Endothelial cell of umbilical vein (primary cell): ENCODE data around the gene CACNB4. TPM values are rescaled to one million over a fixed set of nuclear protein-coding genes. Genes with fewer than 3 reads are reported as not detected.

ENCODE experiments used
- BruUV-seq: library from RNA; stranded (reverse); fragments of 400-500 nt; replicated peaks from 2 replicates; lab custom pipeline; 2021; lab: Mats Ljungman, UMichigan
- CTCF ChIA-PET: fragments of 300-600, 350-600 bp; sonication (Branson Sonifier 250); formaldehyde crosslinking; loops from one replicate; lab custom pipeline; 2021; ENCODE audit warnings: antibody characterized with exemption, inconsistent platforms; lab: Charles Lee
- POLR2A ChIA-PET: fragments of 300-600, 350-600 bp; sonication (Branson Sonifier 250); formaldehyde crosslinking; loops from one replicate; lab custom pipeline; 2021; ENCODE audit warnings: antibody characterized with exemption, inconsistent platforms; lab: Charles Lee
- DNase-seq: peaks from one replicate; pipeline ENCODE4 v3.0.0-alpha.2; 2011; ENCODE audit warnings: low read depth, low spot score
- FAIRE-seq: peaks from 2 replicates; lab custom pipeline; 2011; peaks lifted over from hg19 to GRCh38; lab: Jason Lieb, UNC
- H2AFZ ChIP-seq: 2 replicates; pipeline ENCODE4 v1.6.0; 2012; ENCODE audit warnings: low read depth, low read length, control low read depth, inconsistent platforms
- H3K27ac ChIP-seq: 2 replicates; pipeline ENCODE4 v1.5.1; 2011; ENCODE audit warnings: low read depth, mild to moderate bottlenecking, control low read depth, low read length, moderate library complexity; ENCODE audit not compliant: insufficient read depth
- H3K27me3 ChIP-seq, 2 experiments: 2 replicates each; pipeline versions ENCODE4 v1.6.0 to v1.6.1; 2011; ENCODE audit warnings: low read length in 2 of 2, mixed read lengths in 1 of 2; ENCODE audit not compliant: control insufficient read depth in 2 of 2, insufficient read depth in 2 of 2
- H3K36me3 ChIP-seq, 2 experiments: 2 replicates in 1 of 2; 3 replicates in 1 of 2; pipeline ENCODE4 v1.5.1; 2011; ENCODE audit warnings: low read length in 2 of 2, mild to moderate bottlenecking in 1 of 2, moderate library complexity in 1 of 2; ENCODE audit not compliant: control insufficient read depth in 2 of 2, insufficient read depth in 2 of 2; ENCODE audit errors: extremely low read depth in 1 of 2
- H3K4me1 ChIP-seq: 3 replicates; pipeline ENCODE4 v1.5.1; 2011; ENCODE audit warnings: mild to moderate bottlenecking, low read length; ENCODE audit not compliant: control insufficient read depth, insufficient read depth; ENCODE audit errors: extremely low read depth
- H3K4me2 ChIP-seq: 2 replicates; pipeline ENCODE4 v1.6.1; 2011; ENCODE audit warnings: low read length, control low read depth, mixed read lengths; ENCODE audit not compliant: insufficient read depth
- H3K4me3 ChIP-seq, 3 experiments: fragments of 200-600 bp in 1 of 3; sonication (generic), shearing (Covaris generic) in 1 of 3; replicated peaks in 1 of 3; 2 replicates each; pipeline ENCODE4 v1.5.1; 2011 to 2016; ENCODE audit warnings: control low read depth in 3 of 3, low read length in 3 of 3, mild to moderate bottlenecking in 2 of 3, inconsistent platforms in 1 of 3, low read depth in 1 of 3, moderate library complexity in 1 of 3; ENCODE audit not compliant: insufficient read depth in 1 of 3
- H3K79me2 ChIP-seq: 2 replicates; pipeline ENCODE4 v1.6.0; 2012; ENCODE audit warnings: low read length, inconsistent platforms; ENCODE audit not compliant: control insufficient read depth, insufficient read depth
- H3K9ac ChIP-seq: replicated peaks from 2 replicates; pipeline ENCODE3; 2011; ENCODE audit warnings: low read length, control low read depth; ENCODE audit not compliant: insufficient read depth; ENCODE audit errors: extremely low read depth
- H3K9me1 ChIP-seq: replicated peaks from 3 replicates; pipeline ENCODE4 v1.6.0; 2011; ENCODE audit warnings: mild to moderate bottlenecking, low read length; ENCODE audit not compliant: control insufficient read depth, insufficient read depth; ENCODE audit errors: extremely low read depth
- H3K9me3 ChIP-seq: replicated peaks from 2 replicates; pipeline ENCODE4 v1.5.1; 2012; ENCODE audit warnings: low read length, inconsistent platforms; ENCODE audit not compliant: control insufficient read depth, insufficient read depth
- H4K20me1 ChIP-seq: replicated peaks from 2 replicates; pipeline ENCODE3; 2011; ENCODE audit warnings: mild to moderate bottlenecking, low read length; ENCODE audit not compliant: control insufficient read depth, insufficient read depth; ENCODE audit errors: extremely low read depth
- EZH2 ChIP-seq: IDR thresholded peaks from 2 replicates; pipeline ENCODE4 v1.6.1; 2012; ENCODE audit warnings: borderline replicate concordance, low read depth, mild to moderate bottlenecking, moderate library complexity, low read length, inconsistent platforms; ENCODE audit not compliant: severe bottlenecking
- FOS ChIP-seq: IDR thresholded peaks from 2 replicates; pipeline ENCODE4 v1.6.1; 2011; ENCODE audit warnings: mild to moderate bottlenecking, low read length, moderate library complexity, borderline replicate concordance; ENCODE audit not compliant: insufficient read depth
- GATA2 ChIP-seq: IDR thresholded peaks from 2 replicates; pipeline ENCODE4 v1.7.0; 2011; ENCODE audit warnings: low read depth, mild to moderate bottlenecking, moderate library complexity, mixed read lengths, low read length; ENCODE audit not compliant: insufficient read length, insufficient read depth
- JUN ChIP-seq: IDR thresholded peaks from 2 replicates; pipeline ENCODE4 v1.6.1; 2011; ENCODE audit warnings: borderline replicate concordance, low read depth; ENCODE audit not compliant: insufficient read length, insufficient read depth
- MAX ChIP-seq: IDR thresholded peaks from 2 replicates; pipeline ENCODE4 v1.6.1; 2011; ENCODE audit not compliant: insufficient read depth, insufficient read length
- MYC ChIP-seq: IDR thresholded peaks from one replicate; pipeline ENCODE4 v1.6.1; 2011; ENCODE audit warnings: mild to moderate bottlenecking, low read depth, low read length
- POLR2A ChIP-seq: IDR thresholded peaks from 2 replicates; pipeline ENCODE4 v1.6.1; 2012; ENCODE audit warnings: low read depth, mild to moderate bottlenecking, control low read depth, low read length
- POLR2AphosphoS5 ChIP-seq: IDR thresholded peaks from 2 replicates; pipeline ENCODE4 v1.6.1; 2012; ENCODE audit warnings: low read depth, mild to moderate bottlenecking, control low read depth, low read length, moderate library complexity; ENCODE audit not compliant: insufficient read depth
- dilution Hi-C: fragments of 300-500 bp; cut with MboI; formaldehyde crosslinking; loops from one replicate; pipeline ENCODE4 v1.15.0; 2019; ENCODE audit warnings: low sequenced_read_pairs; ENCODE audit not compliant: extremely low pct_ligation_motif_present
- intact Hi-C: fragments of 100-400 bp; cut with micrococcal nuclease; formaldehyde crosslinking; loops from one replicate; pipeline ENCODE4 v1.10.0; 2022
- polyA plus RNA-seq, 4 experiments: library from polyadenylated mRNA; depleted of rRNA in 3 of 4; stranded (reverse) in 3 of 4; unstranded in 1 of 4; fragments of >200 nt; gene quantifications; 2 replicates each; pipeline versions ENCODE4 v1.2.1 to v1.2.3, GENCODE V29; 2011 to 2012; ENCODE audit warnings: missing spikeins in 1 of 4
- total RNA-seq: library from RNA; stranded (reverse); gene quantifications from 2 replicates; pipeline ENCODE4 v1.2.3, GENCODE V29; 2021
- TF ChIP-seq, protein P1 (sequence below), 2 donors: IDR thresholded peaks; 1 replicate in 1 of 2; 2 replicates in 1 of 2; pipeline ENCODE4 v1.5.1; 2011; ENCODE audit warnings: low read length in 2 of 2, mild to moderate bottlenecking in 2 of 2, moderate library complexity in 2 of 2, control low read depth in 1 of 2, inconsistent platforms in 1 of 2, low read depth in 1 of 2; ENCODE audit not compliant: insufficient read depth in 1 of 2; ENCODE audit errors: extremely low read depth in 1 of 2

CACNB4 gene
- total and polyA plus RNA-seq, 2 donors (not counting 3 experiments of a cell fraction or from before 2014, with no cell fraction given): 0.23 to 0.58 TPM

DNA sequence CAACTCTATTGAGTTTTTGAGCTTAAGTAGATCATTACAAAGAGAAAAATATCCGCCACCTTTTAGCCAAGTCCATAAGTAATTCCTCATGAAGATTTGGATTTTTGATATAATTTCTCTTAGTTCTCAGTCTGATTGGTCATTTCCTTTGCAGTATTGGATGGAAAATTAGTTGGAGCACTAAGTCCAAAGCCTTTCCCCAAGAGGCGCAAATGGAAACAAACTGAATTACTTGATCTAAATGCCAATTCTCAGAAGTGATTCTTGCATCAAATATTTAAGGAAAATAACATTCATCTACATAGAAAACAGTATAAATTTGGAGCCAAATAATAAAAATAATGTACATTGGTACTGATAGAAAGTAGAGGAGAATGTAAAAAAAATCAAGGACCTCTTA is 115.6 kb downstream of the CACNB4 start:
- Histone ChIP-seq H3K27ac (no peak overlapping the region), H3K4me3 (no peak overlapping the region), H3K9ac (no peak overlapping the region), H3K27me3 (peaks cover 3 to 5% of the 10 kb centered on the region in 2 experiments), H3K9me3 (no peaks in the 10 kb centered on the region), H3K9me1 (no peaks in the 10 kb centered on the region), H3K36me3 (no peaks in the 10 kb centered on the region), H3K79me2 (no peaks in the 10 kb centered on the region), H3K4me1 (no peaks in the 10 kb centered on the region), H3K4me2 (no peak overlapping the region), H2AFZ (no peak overlapping the region), H4K20me1 (no peaks in the 10 kb centered on the region)
- ChIA-PET CTCF (interaction anchor here (1.5 to 1.6 kb wide), 2 partner anchors 10 to 15 kb away, joined by 4 read pairs; no protein-coding TSS in a partner anchor), POLR2A (no interaction called here)
- no peak for TF ChIP-seq POLR2AphosphoS5
- TF ChIP-seq JUN: no peak
- TF ChIP-seq, protein P1, sequence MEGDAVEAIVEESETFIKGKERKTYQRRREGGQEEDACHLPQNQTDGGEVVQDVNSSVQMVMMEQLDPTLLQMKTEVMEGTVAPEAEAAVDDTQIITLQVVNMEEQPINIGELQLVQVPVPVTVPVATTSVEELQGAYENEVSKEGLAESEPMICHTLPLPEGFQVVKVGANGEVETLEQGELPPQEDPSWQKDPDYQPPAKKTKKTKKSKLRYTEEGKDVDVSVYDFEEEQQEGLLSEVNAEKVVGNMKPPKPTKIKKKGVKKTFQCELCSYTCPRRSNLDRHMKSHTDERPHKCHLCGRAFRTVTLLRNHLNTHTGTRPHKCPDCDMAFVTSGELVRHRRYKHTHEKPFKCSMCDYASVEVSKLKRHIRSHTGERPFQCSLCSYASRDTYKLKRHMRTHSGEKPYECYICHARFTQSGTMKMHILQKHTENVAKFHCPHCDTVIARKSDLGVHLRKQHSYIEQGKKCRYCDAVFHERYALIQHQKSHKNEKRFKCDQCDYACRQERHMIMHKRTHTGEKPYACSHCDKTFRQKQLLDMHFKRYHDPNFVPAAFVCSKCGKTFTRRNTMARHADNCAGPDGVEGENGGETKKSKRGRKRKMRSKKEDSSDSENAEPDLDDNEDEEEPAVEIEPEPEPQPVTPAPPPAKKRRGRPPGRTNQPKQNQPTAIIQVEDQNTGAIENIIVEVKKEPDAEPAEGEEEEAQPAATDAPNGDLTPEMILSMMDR (IDR thresholded peaks at IDR 0.05; ENCODE audit: extremely low read depth in 1 of 2, insufficient read depth in 1 of 2, low read depth in 1 of 2, low read length in 2 of 2): no peak
- no peak for TF ChIP-seq MAX
- no peak for TF ChIP-seq POLR2A
- TF ChIP-seq MYC: no peak
- no peak for TF ChIP-seq GATA2
- no peak for TF ChIP-seq FOS
- TF ChIP-seq EZH2: no peak
- no TSS peak for BruUV-seq
- intact Hi-C loops: no loop called here
- DNase-seq (no peak), FAIRE-seq (no peak)
- dilution Hi-C loops: no loop called here
